ENCODE measurements around the gene MYO18B. TPM values are rescaled to one million over a fixed set of nuclear protein-coding genes. Genes with fewer than 3 reads are reported as not detected.

MYO18B gene
- total and polyA plus RNA-seq, 2 of the 8 experiments (the other 6 are each of a cell fraction or from before 2014, with no cell fraction given), result 0.62 to 0.78 TPM

- no peaks in the 10 kb centered on the region for H3K9me3 ChIP-seq (ENCODE audit: insufficient read depth in 2 of 2, low read depth in 1 of 2, low read length in 1 of 2)
- H2BK20ac ChIP-seq (ENCODE audit: low read length), result no peak overlapping the region
- FAIRE-seq, result no peak
- H3K4ac ChIP-seq (replicated peaks; ENCODE audit: insufficient read length, low read depth, low read length), result no peak overlapping the region
- no peak overlapping the region for H3K4me3 ChIP-seq (ENCODE audit: extremely low read depth in 1 of 4, insufficient read depth in 2 of 4, low read depth in 3 of 4, low read length in 4 of 4)
- no peak for DNase-seq (ENCODE audit: low read depth in 1 of 2, low spot score in 2 of 2)
- no peak overlapping the region for H2BK5ac ChIP-seq (ENCODE audit: low read depth, low read length)
- no peak overlapping the region for H3K9ac ChIP-seq (replicated peaks in 1 of 4; ENCODE audit: extremely low read depth in 1 of 4, low read depth in 3 of 4, low read length in 3 of 4)
- no peaks in the 10 kb centered on the region for H3K79me2 ChIP-seq (ENCODE audit: control insufficient read depth in 1 of 2, insufficient read depth in 2 of 2, low read length in 2 of 2)
- WGBS, 2 experiments (ENCODE audit: extremely low coverage in 1 of 2, insufficient coverage in 1 of 2, insufficient read length in 1 of 2, insufficient replicate concordance in 2 of 2, low coverage in 1 of 2, low lambda C conversion rate in 2 of 2, missing lambda C conversion rate in 1 of 2), result 84% methylated on average over 2 of the region's 2 CpGs; no CpG with 5 or more reads in 1 of the 2 experiments
- H3K79me1 ChIP-seq (ENCODE audit: low read depth, low read length), result no peaks in the 10 kb centered on the region
- POLR2A ChIA-PET (ENCODE audit: partially characterized antibody), result no interaction called here
- H2AK5ac ChIP-seq (ENCODE audit: low read depth, low read length), result no peak overlapping the region
- no peak overlapping the region for H3K23ac ChIP-seq (ENCODE audit: insufficient read length)
- H2BK15ac ChIP-seq (ENCODE audit: low read length), result no peak overlapping the region
- no peak overlapping the region for H2AFZ ChIP-seq (ENCODE audit: low read length)
- H2BK12ac ChIP-seq (ENCODE audit: low read depth, low read length), result no peak overlapping the region
- no peak overlapping the region for H3K56ac ChIP-seq (replicated peaks; ENCODE audit: insufficient read length, low read depth, low read length)
- H3K4me2 ChIP-seq (ENCODE audit: insufficient read depth in 1 of 2, low read depth in 2 of 2, low read length in 2 of 2), result no peak overlapping the region
- no peak overlapping the region for H4K91ac ChIP-seq (replicated peaks; ENCODE audit: insufficient read length, low read length)
- no peak overlapping the region for H4K5ac ChIP-seq (ENCODE audit: insufficient read length, low read depth, low read length)
- H4K20me1 ChIP-seq (replicated peaks in 1 of 2; ENCODE audit: control insufficient read depth in 1 of 2, insufficient read depth in 2 of 2, low read length in 2 of 2), result peaks cover 0 to 1% of the 10 kb centered on the region in 2 experiments
- no peak overlapping the region for H4K8ac ChIP-seq (ENCODE audit: extremely low read depth, insufficient read depth, low read length)
- no peak overlapping the region for H3K18ac ChIP-seq (ENCODE audit: extremely low read depth, low read length)
- H2BK120ac ChIP-seq (replicated peaks; ENCODE audit: low read depth, low read length), result no peak overlapping the region
- H3K4me1 ChIP-seq (replicated peaks in 1 of 4; ENCODE audit: control insufficient read depth in 3 of 4, insufficient read depth in 4 of 4, low read length in 3 of 4), result no peaks in the 10 kb centered on the region; a peak in 1 of 7 replicates
- CTCF ChIA-PET (ENCODE audit: partially characterized antibody), result interaction anchor here (0.6 kb wide), 1 partner anchor 22 kb away, joined by 3 read pairs; no protein-coding TSS in a partner anchor
- no peak overlapping the region for H3K27ac ChIP-seq (ENCODE audit: low read depth, low read length)
- H3K23me2 ChIP-seq (ENCODE audit: low read depth, low read length), result no peaks in the 10 kb centered on the region; the same call in 1 of the 2 replicates
- H3K14ac ChIP-seq (ENCODE audit: insufficient read length), result no peak overlapping the region
- H3K36me3 ChIP-seq (ENCODE audit: control insufficient read depth in 2 of 4, insufficient read depth in 4 of 4, low read length in 3 of 4), result peaks cover 0 to 3% (median 2%) of the 10 kb centered on the region in 4 experiments; a peak in 2 of 8 replicates
- H3K27me3 ChIP-seq (replicated peaks in 1 of 4; ENCODE audit: control insufficient read depth in 3 of 4, extremely low read depth in 1 of 4, insufficient read depth in 3 of 4, low read length in 3 of 4), result no peaks in the 10 kb centered on the region
- no peak for TF ChIP-seq CHD2 (IDR thresholded peaks at IDR 0.05; ENCODE audit: low read length)
- no peak for TF ChIP-seq BCL11A (IDR thresholded peaks at IDR 0.05; ENCODE audit: low read depth in 2 of 2, low read length in 2 of 2)
- no peak for TF ChIP-seq SUZ12 (IDR thresholded peaks at IDR 0.05; ENCODE audit: low read length)
These were observed 45.2 kb upstream of the MYO18B start for GRCh38 chr22:25696763-25697162.
